ENCODE data around the gene SCYGR7.

The SCYGR7 gene

GRCh38 chr2:227772932-227773331, 44.8 kb downstream of the SCYGR7 start:
- no peak for TF ChIP-seq CTCF (IDR thresholded peaks at IDR 0.05; ENCODE audit: low read depth, low read length)

GRCh38 chr2:227774011-227774624, 46.0 kb downstream of the SCYGR7 start:
- TF ChIP-seq CTCF (IDR thresholded peaks at IDR 0.05; ENCODE audit: low read depth, low read length), result peak; percentile 12; the same call in 1 of the 2 replicates

More at GRCh38 chr2:227772932-227773331, 44.8 kb downstream of the SCYGR7 start:
- H3K4me3 ChIP-seq (ENCODE audit: low read depth, low read length), result no peak overlapping the region

GRCh38 chr2:227774895-227775842, 47.0 kb downstream of the SCYGR7 start:
- no peak for TF ChIP-seq CTCF (IDR thresholded peaks at IDR 0.05; ENCODE audit: low read depth, low read length)
- no peak overlapping the region for H3K4me3 ChIP-seq (ENCODE audit: low read depth, low read length)

More at GRCh38 chr2:227774011-227774624, 46.0 kb downstream of the SCYGR7 start:
- no peak overlapping the region for H3K4me3 ChIP-seq (ENCODE audit: low read depth, low read length)
